Measurements from ENCODE around the gene FKRP. TPM values are rescaled to one million over a fixed set of nuclear protein-coding genes. Genes with fewer than 3 reads are reported as not detected.

FKRP gene
- total RNA-seq, 1 donor from 2014 or later: 6.6 TPM

Other genes starting within 250 kb of the FKRP start
- gene CALM3, start 144.7 kb upstream of the FKRP start, total RNA-seq: 89.6 TPM
- gene PTGIR, start 121.0 kb upstream of the FKRP start, total RNA-seq: 3.0 TPM
- not detected for gene GNG8, start 109.9 kb upstream of the FKRP start, total RNA-seq
- 1.2 TPM for gene DACT3, start 84.9 kb upstream of the FKRP start, total RNA-seq
- gene PRKD2, start 28.9 kb upstream of the FKRP start, total RNA-seq: 13.7 TPM
- 24.1 TPM for gene STRN4, start 393 bp downstream of the FKRP start, total RNA-seq
- gene SLC1A5, start 42.5 kb downstream of the FKRP start, total RNA-seq: 3.8 TPM
- gene AP2S1, start 104.8 kb downstream of the FKRP start, total RNA-seq: 89.1 TPM
- 56.9 TPM for gene ARHGAP35, start 114.9 kb downstream of the FKRP start, total RNA-seq